H9 (cell line): ENCODE results near the gene DNAJC10. TPM values are rescaled to one million over a fixed set of nuclear protein-coding genes. Genes with fewer than 3 reads are reported as not detected.

Experiments used
- DNase-seq: peaks from one replicate; pipeline ENCODE4 v3.0.0-alpha.2; 2017
- H2AFZ ChIP-seq: one replicate; pipeline ENCODE4 v1.6.1; 2013; ENCODE audit warnings: mild to moderate bottlenecking, low read length, control low read depth, moderate library complexity
- H2AK5ac ChIP-seq: 2 replicates; pipeline ENCODE4 v1.6.1; 2013; ENCODE audit warnings: low read length, control low read depth, mixed read lengths; ENCODE audit not compliant: insufficient read length
- H2BK120ac ChIP-seq: one replicate; pipeline ENCODE4 v1.6.1; 2013; ENCODE audit warnings: low read depth, mild to moderate bottlenecking, low read length, control low read depth, inconsistent platforms; ENCODE audit not compliant: poor library complexity, severe bottlenecking
- H2BK12ac ChIP-seq: 2 replicates; pipeline ENCODE4 v1.6.1; 2013; ENCODE audit warnings: low read length, control low read depth, mixed read lengths, low read depth; ENCODE audit not compliant: insufficient read length
- H2BK15ac ChIP-seq: 2 replicates; pipeline ENCODE4 v1.6.1; 2013; ENCODE audit warnings: low read depth, low read length, control low read depth
- H2BK20ac ChIP-seq: one replicate; pipeline ENCODE4 v1.6.1; 2013; ENCODE audit warnings: low read depth, mild to moderate bottlenecking, low read length, control low read depth, inconsistent platforms; ENCODE audit not compliant: poor library complexity, severe bottlenecking
- H2BK5ac ChIP-seq: 2 replicates; pipeline ENCODE4 v1.6.1; 2013; ENCODE audit warnings: low read length, control low read depth, mixed read lengths; ENCODE audit not compliant: insufficient read length
- H3K14ac ChIP-seq: 2 replicates; pipeline ENCODE4 v1.6.1; 2013; ENCODE audit warnings: low read length, control low read depth; ENCODE audit not compliant: insufficient read depth
- H3K18ac ChIP-seq: 2 replicates; pipeline ENCODE4 v1.6.1; 2013; ENCODE audit warnings: low read depth, mild to moderate bottlenecking, mixed read lengths, low read length, control low read depth; ENCODE audit not compliant: insufficient read length
- H3K23ac ChIP-seq: 2 replicates; pipeline ENCODE4 v1.6.1; 2013; ENCODE audit warnings: low read length, control low read depth, mixed read lengths, low read depth; ENCODE audit not compliant: insufficient read length
- H3K23me2 ChIP-seq: 2 replicates; pipeline ENCODE4 v1.6.1; 2013; ENCODE audit warnings: low read depth, mild to moderate bottlenecking, mixed read lengths, low read length, control low read depth; ENCODE audit not compliant: insufficient read length, poor library complexity, severe bottlenecking
- H3K27ac ChIP-seq: 2 replicates; pipeline ENCODE4 v1.5.1; 2013; ENCODE audit warnings: low read length, control low read depth, mixed read lengths, low read depth; ENCODE audit not compliant: insufficient read length
- H3K27me3 ChIP-seq: 2 replicates; pipeline ENCODE4 v1.6.1; 2013; ENCODE audit warnings: low read length, control low read depth, inconsistent platforms; ENCODE audit not compliant: insufficient read depth
- H3K4ac ChIP-seq: 2 replicates; pipeline ENCODE4 v1.6.1; 2013; ENCODE audit warnings: low read depth, mild to moderate bottlenecking, control low read depth, inconsistent platforms, low read length, moderate library complexity
- H3K4me1 ChIP-seq: 2 replicates; pipeline ENCODE4 v1.6.1; 2013; ENCODE audit warnings: low read length, control low read depth, inconsistent platforms; ENCODE audit not compliant: insufficient read depth
- H3K4me2 ChIP-seq: 2 replicates; pipeline ENCODE4 v1.6.1; 2013; ENCODE audit warnings: low read length, control low read depth, mixed read lengths; ENCODE audit not compliant: insufficient read length, insufficient read depth
- H3K56ac ChIP-seq: 2 replicates; pipeline ENCODE4 v1.6.1; 2013; ENCODE audit warnings: low read depth, mild to moderate bottlenecking, mixed read lengths, low read length, control low read depth; ENCODE audit not compliant: insufficient read length
- H3K79me1 ChIP-seq: 2 replicates; pipeline ENCODE4 v1.6.1; 2013; ENCODE audit warnings: low read depth, mild to moderate bottlenecking, moderate library complexity, low read length, control low read depth, inconsistent platforms; ENCODE audit not compliant: insufficient read depth, poor library complexity, severe bottlenecking
- H3K79me2 ChIP-seq: 2 replicates; pipeline ENCODE4 v1.6.1; 2013; ENCODE audit warnings: low read length, control low read depth, inconsistent platforms; ENCODE audit not compliant: insufficient read depth
- H3K9ac ChIP-seq: 2 replicates; pipeline ENCODE4 v1.6.1; 2013; ENCODE audit warnings: low read length, control low read depth, mixed read lengths; ENCODE audit not compliant: insufficient read length; ENCODE audit errors: extremely low read depth
- H3K9me3 ChIP-seq: one replicate; pipeline ENCODE4 v1.6.1; 2013; ENCODE audit warnings: low read depth, low read length, inconsistent platforms; ENCODE audit not compliant: control insufficient read depth
- H3T11ph ChIP-seq: one replicate; pipeline ENCODE4 v1.6.1; 2013; ENCODE audit warnings: mild to moderate bottlenecking, low read length, control low read depth, inconsistent platforms
- H4K20me1 ChIP-seq: one replicate; pipeline ENCODE4 v1.6.1; 2013; ENCODE audit not compliant: control insufficient read depth, insufficient read length, insufficient read depth
- H4K5ac ChIP-seq: 2 replicates; pipeline ENCODE4 v1.6.1; 2013; ENCODE audit warnings: low read depth, mild to moderate bottlenecking, mixed read lengths, low read length, control low read depth; ENCODE audit not compliant: insufficient read length
- H4K8ac ChIP-seq: replicated peaks from 2 replicates; pipeline ENCODE4 v1.6.1; 2013; ENCODE audit warnings: low read length, control low read depth, mixed read lengths, low read depth; ENCODE audit not compliant: insufficient read length
- H4K91ac ChIP-seq: 2 replicates; pipeline ENCODE4 v1.6.1; 2013; ENCODE audit warnings: low read depth, mild to moderate bottlenecking, moderate library complexity, mixed read lengths, low read length, control low read depth; ENCODE audit not compliant: insufficient read length
- H3K27ac Mint-ChIP-seq, 3 experiments: 2 replicates in 2 of 3; 3 replicates in 1 of 3; pipeline ENCODE4 v1.8.0; 2020 to 2021; ENCODE audit warnings: mixed read lengths in 3 of 3, mild to moderate bottlenecking in 1 of 3, moderate library complexity in 1 of 3
- H3K27me3 Mint-ChIP-seq: 2 replicates; pipeline ENCODE4 v1.8.0; 2021; ENCODE audit warnings: low read depth, mild to moderate bottlenecking, moderate library complexity, mixed read lengths
- H3K36me3 Mint-ChIP-seq, 3 experiments: 2 replicates in 2 of 3; 3 replicates in 1 of 3; pipeline ENCODE4 v1.8.0; 2020 to 2021; ENCODE audit warnings: low read depth in 3 of 3, mixed read lengths in 3 of 3; ENCODE audit not compliant: insufficient read depth in 1 of 3
- H3K4me1 Mint-ChIP-seq, 2 experiments: 2 replicates each; pipeline ENCODE4 v1.8.0; 2020; ENCODE audit warnings: mixed read lengths in 2 of 2
- H3K4me3 Mint-ChIP-seq, 2 experiments: 2 replicates in 1 of 2; 3 replicates in 1 of 2; pipeline ENCODE4 v1.8.0; 2020 to 2021; ENCODE audit warnings: mild to moderate bottlenecking in 2 of 2, mixed read lengths in 2 of 2, moderate library complexity in 1 of 2
- H3K9me3 Mint-ChIP-seq, 2 experiments: 2 replicates in 1 of 2; 3 replicates in 1 of 2; pipeline ENCODE4 v1.8.0; 2020; ENCODE audit warnings: mild to moderate bottlenecking in 2 of 2, mixed read lengths in 2 of 2, moderate library complexity in 1 of 2
- WGBS: extraction: QIAGEN DNeasy Blood & Tissue Kit; methylation state at CpG from one replicate; pipeline ENCODE4 v1.1.7; 2013; ENCODE audit warnings: missing lambda C conversion rate, low lambda C conversion rate, mixed read lengths; ENCODE audit not compliant: insufficient read length; ENCODE audit errors: extremely low coverage; 5-methylcytosine and 5-hydroxymethylcytosine counted together
- total RNA-seq: library from RNA; stranded (reverse); gene quantifications from 2 replicates; pipeline ENCODE4 v1.2.1, GENCODE V29; 2021
- TF ChIP-seq, protein P1 (sequence below): fragments of 200-600 bp; sonication (generic); conservative IDR thresholded peaks from 3 replicates; pipeline ENCODE4 v1.8.0; 2021; ENCODE audit warnings: antibody characterized with exemption, mild to moderate bottlenecking

The DNAJC10 gene
- total RNA-seq, 1 experiment from 2014 or later = 129 TPM

DNA sequence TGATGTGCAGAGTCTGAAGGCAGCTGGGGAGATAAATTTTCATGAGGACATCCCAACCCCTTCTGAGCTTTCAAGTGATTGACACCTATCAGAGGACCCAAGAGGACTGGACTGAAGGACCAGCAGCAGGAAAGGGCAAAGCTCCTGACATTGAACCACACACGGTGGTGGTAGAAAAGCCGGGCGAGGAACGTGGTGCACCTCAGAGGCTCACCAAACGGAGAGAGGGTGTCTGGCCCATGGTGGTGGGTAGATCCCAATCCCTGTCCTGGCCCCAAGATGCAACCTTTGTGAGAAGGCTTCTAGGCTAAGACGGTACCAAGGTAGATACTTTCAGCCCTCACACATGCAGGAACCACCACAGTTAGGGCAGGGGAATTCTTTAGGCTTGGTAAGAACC, 98.3 kb downstream of the DNAJC10 start:
- TF ChIP-seq, protein P1, sequence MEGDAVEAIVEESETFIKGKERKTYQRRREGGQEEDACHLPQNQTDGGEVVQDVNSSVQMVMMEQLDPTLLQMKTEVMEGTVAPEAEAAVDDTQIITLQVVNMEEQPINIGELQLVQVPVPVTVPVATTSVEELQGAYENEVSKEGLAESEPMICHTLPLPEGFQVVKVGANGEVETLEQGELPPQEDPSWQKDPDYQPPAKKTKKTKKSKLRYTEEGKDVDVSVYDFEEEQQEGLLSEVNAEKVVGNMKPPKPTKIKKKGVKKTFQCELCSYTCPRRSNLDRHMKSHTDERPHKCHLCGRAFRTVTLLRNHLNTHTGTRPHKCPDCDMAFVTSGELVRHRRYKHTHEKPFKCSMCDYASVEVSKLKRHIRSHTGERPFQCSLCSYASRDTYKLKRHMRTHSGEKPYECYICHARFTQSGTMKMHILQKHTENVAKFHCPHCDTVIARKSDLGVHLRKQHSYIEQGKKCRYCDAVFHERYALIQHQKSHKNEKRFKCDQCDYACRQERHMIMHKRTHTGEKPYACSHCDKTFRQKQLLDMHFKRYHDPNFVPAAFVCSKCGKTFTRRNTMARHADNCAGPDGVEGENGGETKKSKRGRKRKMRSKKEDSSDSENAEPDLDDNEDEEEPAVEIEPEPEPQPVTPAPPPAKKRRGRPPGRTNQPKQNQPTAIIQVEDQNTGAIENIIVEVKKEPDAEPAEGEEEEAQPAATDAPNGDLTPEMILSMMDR = no peak
- no peak overlapping the region for H3K4ac ChIP-seq
- WGBS = no CpG with 5 or more reads among the region's 6 CpGs

More for the DNA sequence above, 98.3 kb downstream of the DNAJC10 start:
- Histone ChIP-seq H3K9ac (no peak overlapping the region), H2BK120ac (no peak overlapping the region), H2AK5ac (no peak overlapping the region), H2BK15ac (no peak overlapping the region), H3K79me2 (no peaks in the 10 kb centered on the region), H3K23me2 (no peaks in the 10 kb centered on the region), H4K91ac (no peak overlapping the region), H3K14ac (no peak overlapping the region), H3K27ac (no peak overlapping the region), H3K9me3 (no peaks in the 10 kb centered on the region), H4K8ac (no peak overlapping the region), H2AFZ (no peak overlapping the region), H4K5ac (no peak overlapping the region), H3K56ac (no peak overlapping the region), H3K4me1 (peaks cover 8% of the 10 kb centered on the region; the same call in 1 of the 2 replicates), H2BK12ac (no peak overlapping the region), H3K23ac (no peak overlapping the region), H3K27me3 (no peaks in the 10 kb centered on the region), H2BK5ac (no peak overlapping the region), H2BK20ac (no peak overlapping the region), H3T11ph (no peak overlapping the region), H3K4me2 (no peak overlapping the region), H3K18ac (no peak overlapping the region), H3K79me1 (no peaks in the 10 kb centered on the region), H4K20me1 (no peaks in the 10 kb centered on the region)
- Mint-ChIP-seq H3K27ac (no peak overlapping the region), H3K4me1 (peaks cover 27 to 30% of the 10 kb centered on the region in 2 experiments), H3K36me3 (no peaks in the 10 kb centered on the region), H3K4me3 (no peak overlapping the region), H3K27me3 (peaks cover 3% of the 10 kb centered on the region), H3K9me3 (no peaks in the 10 kb centered on the region; a peak in 1 of 5 replicates)
- no peak for DNase-seq
